Heart left ventricle (tissue), 16 donors: ENCODE results near the gene PARM1. TPM values are rescaled to one million over a fixed set of nuclear protein-coding genes. Genes with fewer than 3 reads are reported as not detected.

ENCODE experiments used
- ATAC-seq, 4 donors: fragments of 200-7000 bp; cut with Tn5 transposase; one replicate each; pipeline ENCODE4 v1.9.1; 2020 to 2022; ENCODE audit warnings: moderate library complexity in 4 of 4, mild to moderate bottlenecking in 3 of 4, moderate number of reproducible peaks in 1 of 4
- DNase-seq, 5 donors: peaks; one replicate each; pipeline ENCODE4 v3.0.0-alpha.2; 2020
- H3K27ac ChIP-seq, 12 donors: fragments of 200-600 bp; sonication (generic) in 4 of 12; one replicate each; pipeline versions ENCODE4 v1.5.0 to v1.8.0; 2016 to 2022; ENCODE audit warnings: mild to moderate bottlenecking in 2 of 12
- H3K27me3 ChIP-seq, 9 donors: fragments of 200-600 bp; sonication (generic) in 2 of 9; one replicate each; pipeline versions ENCODE4 v1.5.1 to v1.8.0; 2016 to 2022; ENCODE audit warnings: mild to moderate bottlenecking in 3 of 9
- H3K36me3 ChIP-seq, 9 donors: fragments of 200-600 bp; sonication (generic) in 2 of 9; one replicate each; pipeline versions ENCODE4 v1.5.0 to v1.8.0; 2018 to 2022; ENCODE audit warnings: mild to moderate bottlenecking in 2 of 9
- H3K4me1 ChIP-seq, 12 donors: fragments of 200-600 bp; sonication (generic) in 4 of 12; one replicate each; pipeline versions ENCODE4 v1.5.0 to v1.8.0; 2016 to 2022; ENCODE audit warnings: mild to moderate bottlenecking in 3 of 12
- H3K4me3 ChIP-seq, 12 donors: fragments of 200-600 bp; sonication (generic) in 4 of 12; one replicate each; pipeline versions ENCODE4 v1.5.0 to v1.8.0; 2017 to 2022; ENCODE audit warnings: mild to moderate bottlenecking in 9 of 12, moderate library complexity in 4 of 12
- H3K9me3 ChIP-seq, 12 donors: fragments of 200-600 bp; sonication (generic) in 4 of 12; one replicate each; pipeline versions ENCODE4 v1.5.0 to v1.8.0; 2016 to 2022; ENCODE audit warnings: mild to moderate bottlenecking in 1 of 12
- CTCF ChIP-seq, 12 donors: fragments of 200-600 bp; sonication (generic) in 4 of 12; IDR thresholded peaks; one replicate each; pipeline versions ENCODE4 v1.5.0 to v1.8.0; 2018 to 2022; ENCODE audit warnings: antibody characterized with exemption in 12 of 12, mild to moderate bottlenecking in 5 of 12
- POLR2A ChIP-seq, 2 donors: fragments of 450-650 bp; IDR thresholded peaks; one replicate each; pipeline ENCODE4 v1.6.1; 2017; ENCODE audit warnings: antibody characterized with exemption in 2 of 2, mild to moderate bottlenecking in 2 of 2, moderate library complexity in 2 of 2
- WGBS, 4 donors: extraction: QIAGEN DNeasy Blood & Tissue Kit in 2 of 4; methylation state at CpG; one replicate each; pipeline versions ENCODE4 v1.1.5 to v1.1.7; 2013 to 2018; 5-methylcytosine and 5-hydroxymethylcytosine counted together
- intact Hi-C, 10 donors: fragments of 100-400 bp; cut with DNase I; formaldehyde crosslinking; loops; one replicate each; pipeline versions ENCODE4 v1.11.1 to v1.14.2; 2022
- polyA plus RNA-seq, 2 donors: library from polyadenylated mRNA; stranded (reverse); fragments of 200-250 nt; gene quantifications; one replicate each; pipeline ENCODE4 v1.2.3, GENCODE V29; 2013
- total RNA-seq, 9 donors: library from RNA; depleted of rRNA in 2 of 9; stranded (reverse); fragments of >200 nt in 2 of 9; fragmentation: NEBNext Ultra II Directional in 3 of 9; extraction: Animal tissue kit (Norgen Biotek cat#: 25700) in 3 of 9; gene quantifications; one replicate each; pipeline versions ENCODE4 v1.1.0 to v1.2.4, GENCODE V29; 2016 to 2023
- donor health status: ischemic (EF 13 %, LVEDD 7.1; RV severe dilation, severe dysfunction).
- donor health status: healthy with polysubstance abuse.
- donor health status: DM: no; HTN: yes; CAD: no.
- donor health status: DM: no; HTN: no; CAD: no.
- donor health status: ischemic (EF 25% LVEDD 6.9; RV normal size, moderate dysfunction).
- donor health status: ischemic (EF 25% LVEDD 5.7; RV mildly dilated, moderate dysfunction).
- donor health status: healthy.
- donor health status: DM: yes; HTN: yes; CAD: no.
- donor health status: ischemic (EF 35%, LVEDD 5.7; RV mildly dilated, moderate dysfunction).
- donor health status: nonischemic (EF 11% LVEDD 7.7; RV severe dilation, severe dysfunction).
- donor health status: DM: yes; HTN: yes; CAD: no.
- donor health status: PGD.
- donor health status: ischemic (EF 29% LVEDD 5.4; RV normal size, mild dysfunction).
- donor health status: nonischemic (EF 23%, LVEDD 6.1; RV moderate dilation, normal function).

PARM1 gene
- total and polyA plus RNA-seq, 11 donors, result 28.8 to 144 (median 75.2) TPM

- no peak for DNase-seq
- intact Hi-C loops, result no loop called here
- H3K4me3 ChIP-seq, result no peak overlapping the region
- H3K9me3 ChIP-seq, result no peaks in the 10 kb centered on the region
- H3K27ac ChIP-seq, result no peak overlapping the region
- ATAC-seq, result no peak
- no peaks in the 10 kb centered on the region for H3K36me3 ChIP-seq
- WGBS, 4 donors, result 67 to 92% (median 86%) methylated on average over 6 of the region's 6 CpGs
- H3K27me3 ChIP-seq, result peaks cover 0 to 5% (median 0%) of the 10 kb centered on the region in 9 donors
- TF ChIP-seq POLR2A (IDR thresholded peaks at IDR 0.05), result no peak
- no peak for TF ChIP-seq CTCF (IDR thresholded peaks at IDR 0.05)
- no peaks in the 10 kb centered on the region for H3K4me1 ChIP-seq
These were observed 13.1 kb upstream of the PARM1 start for GRCh38 chr4:74919783-74920182.

- no peak for DNase-seq
- intact Hi-C loops, result no loop called here
These were observed 12.2 kb upstream of the PARM1 start for GRCh38 chr4:74920704-74921103.

GRCh38 chr4:74921490-74921889 is 11.4 kb upstream of the PARM1 start:
- intact Hi-C loops, result no loop called here
- no peak for ATAC-seq
- no peaks in the 10 kb centered on the region for H3K9me3 ChIP-seq
- no peak for DNase-seq
- no peak overlapping the region for H3K27ac ChIP-seq
- no peak overlapping the region for H3K4me3 ChIP-seq
- no peaks in the 10 kb centered on the region for H3K4me1 ChIP-seq
- H3K27me3 ChIP-seq, result peaks cover 0 to 2% (median 0%) of the 10 kb centered on the region in 9 donors
- TF ChIP-seq CTCF (IDR thresholded peaks at IDR 0.05) (no peak), POLR2A (IDR thresholded peaks at IDR 0.05) (no peak)
- no peaks in the 10 kb centered on the region for H3K36me3 ChIP-seq

More at GRCh38 chr4:74920704-74921103, 12.2 kb upstream of the PARM1 start:
- WGBS, 4 donors, result 69 to 81% (median 74%) methylated on average over 3 of the region's 3 CpGs
- ATAC-seq, result no peak
- TF ChIP-seq POLR2A (IDR thresholded peaks at IDR 0.05) (no peak), CTCF (IDR thresholded peaks at IDR 0.05) (no peak)
- no peak overlapping the region for H3K4me3 ChIP-seq
- no peaks in the 10 kb centered on the region for H3K4me1 ChIP-seq
- peaks cover 0 to 5% (median 0%) of the 10 kb centered on the region in 9 donors for H3K27me3 ChIP-seq
- H3K36me3 ChIP-seq, result no peaks in the 10 kb centered on the region
- H3K9me3 ChIP-seq, result no peaks in the 10 kb centered on the region
- H3K27ac ChIP-seq, result no peak overlapping the region

GRCh38 chr4:74926007-74926406 is 6.9 kb upstream of the PARM1 start:
- no peak for TF ChIP-seq CTCF (IDR thresholded peaks at IDR 0.05)
- TF ChIP-seq POLR2A (IDR thresholded peaks at IDR 0.05), result no peak
- H3K36me3 ChIP-seq, result no peaks in the 10 kb centered on the region
- ATAC-seq (no peak), DNase-seq (no peak)
- H3K27ac ChIP-seq, result no peak overlapping the region
- intact Hi-C loops, result no loop called here
- H3K4me1 ChIP-seq, result no peaks in the 10 kb centered on the region
- no peak overlapping the region for H3K4me3 ChIP-seq
- WGBS, 4 donors, result 74 to 82% (median 81%) methylated on average over 1 of the region's 1 CpG
- no peaks in the 10 kb centered on the region for H3K9me3 ChIP-seq
- H3K27me3 ChIP-seq, result no peaks in the 10 kb centered on the region
